Inferior parietal cortex (tissue), 1 donor: Measurements from ENCODE around the gene NTMT1.
"Not testable (repeated sequence)": the region's sequence is repeated elsewhere in the genome, so short reads cannot be mapped to it uniquely, and the experiment has no call there.

Experiments
- DNase-seq: peaks from one replicate; pipeline ENCODE4 v3.0.0-alpha.2; 2016; ENCODE audit errors: extremely low spot score

The NTMT1 gene

GRCh38 chr9:129626079-129626624 is at the start of gene NTMT1:
NTMT1 (plus strand) TSS chr9:129626163; CDS start chr9:129632704, 6,541 bp downstream.
- DNase-seq, result peak; percentile 92

GRCh38 chr9:129576546-129577543 is 49.1 kb upstream of the NTMT1 start:
- no peak for DNase-seq

- DNase-seq, result no peak
Observed at GRCh38 chr9:129579294-129579693, 46.7 kb upstream of the NTMT1 start.

GRCh38 chr9:129580211-129580915 is 45.6 kb upstream of the NTMT1 start:
- DNase-seq, result no peak

- DNase-seq, result no peak
Observed at GRCh38 chr9:129581505-129582189, 44.3 kb upstream of the NTMT1 start.

- no peak for DNase-seq
Observed at GRCh38 chr9:129582855-129583254, 43.1 kb upstream of the NTMT1 start.

GRCh38 chr9:129583308-129584038 is 42.5 kb upstream of the NTMT1 start:
- DNase-seq, result no peak

- DNase-seq, result peak; percentile 88
Observed at GRCh38 chr9:129584136-129584535, 41.8 kb upstream of the NTMT1 start.

- no peak for DNase-seq
Observed at GRCh38 chr9:129585352-129585751, 40.6 kb upstream of the NTMT1 start.

GRCh38 chr9:129586245-129586644 is 39.7 kb upstream of the NTMT1 start:
- DNase-seq, result no peak

- DNase-seq, result no peak
Observed at GRCh38 chr9:129586685-129587084, 39.3 kb upstream of the NTMT1 start.

- no peak for DNase-seq
Observed at GRCh38 chr9:129587487-129588262, 38.3 kb upstream of the NTMT1 start.

- no peak for DNase-seq
Observed at GRCh38 chr9:129590466-129590865, 35.5 kb upstream of the NTMT1 start.

GRCh38 chr9:129591916-129592315 is 34.0 kb upstream of the NTMT1 start:
- DNase-seq, result no peak

GRCh38 chr9:129592790-129593189 is 33.2 kb upstream of the NTMT1 start:
- not testable (repeated sequence) for DNase-seq

GRCh38 chr9:129594632-129595031 is 31.3 kb upstream of the NTMT1 start:
- DNase-seq, result no peak

GRCh38 chr9:129595311-129595741 is 30.6 kb upstream of the NTMT1 start:
- no peak for DNase-seq

GRCh38 chr9:129595903-129596540 is 29.9 kb upstream of the NTMT1 start:
- DNase-seq, result no peak

GRCh38 chr9:129596541-129597331 is 29.2 kb upstream of the NTMT1 start:
- no peak for DNase-seq
